Liver (tissue), 3 donors: ENCODE data around the gene HOMER3.
"Not testable (repeated sequence)": the region's sequence is repeated elsewhere in the genome, so short reads cannot be mapped to it uniquely, and the experiment has no call there.

Source experiments
- ATF3 ChIP-seq: IDR thresholded peaks from 2 replicates; pipeline ENCODE4 v1.6.1; 2016; ENCODE audit warnings: antibody characterized with exemption
- CTCF ChIP-seq: fragments of 150-350 bp; IDR thresholded peaks from 2 replicates; pipeline ENCODE4 v1.5.1; 2017; ENCODE audit warnings: improper control_type of control experiment, low read depth, low read length; ENCODE audit not compliant: missing input control
- GABPA ChIP-seq, 2 donors: IDR thresholded peaks in 1 of 2; conservative IDR thresholded peaks in 1 of 2; 2 replicates each; pipeline ENCODE4 v1.6.1; 2016; ENCODE audit warnings: antibody characterized with exemption in 2 of 2, mild to moderate bottlenecking in 1 of 2, moderate library complexity in 1 of 2
- JUND ChIP-seq, 2 donors: IDR thresholded peaks; 2 replicates each; pipeline ENCODE4 v1.6.1; 2016; ENCODE audit warnings: antibody characterized with exemption in 2 of 2
- RAD21 ChIP-seq, 2 donors: IDR thresholded peaks; 2 replicates each; pipeline ENCODE4 v1.6.1; 2016; ENCODE audit warnings: antibody characterized with exemption in 2 of 2, mild to moderate bottlenecking in 2 of 2
- REST ChIP-seq: IDR thresholded peaks from 2 replicates; pipeline ENCODE4 v1.6.1; 2016; ENCODE audit warnings: antibody characterized with exemption, mild to moderate bottlenecking
- SP1 ChIP-seq: IDR thresholded peaks from 2 replicates; pipeline ENCODE4 v1.6.1; 2018; ENCODE audit warnings: antibody characterized with exemption, mild to moderate bottlenecking
- YY1 ChIP-seq: IDR thresholded peaks from 2 replicates; pipeline ENCODE4 v1.6.1; 2016; ENCODE audit warnings: antibody characterized with exemption, mild to moderate bottlenecking
- ZBTB33 ChIP-seq: IDR thresholded peaks from 2 replicates; pipeline ENCODE4 v1.6.1; 2016; ENCODE audit warnings: antibody characterized with exemption
- donor health status: healthy.
- donor health status: healthy.

GRCh38 chr19:18952364-18953003, 11.5 kb upstream of the HOMER3 start:
- TF ChIP-seq CTCF; GABPA (IDR thresholded peaks at IDR 0.05 in 1 of 2, conservative IDR thresholded peaks at IDR 0.05 in 1 of 2); YY1; RAD21 (IDR thresholded peaks at IDR 0.05); SP1; ATF3; ZBTB33; REST; JUND (IDR thresholded peaks at IDR 0.05): not testable (repeated sequence)
